GM23338 (cell line): ENCODE results near the gene FASLG. TPM values are rescaled to one million over a fixed set of nuclear protein-coding genes. Genes with fewer than 3 reads are reported as not detected.

ENCODE experiments used
- ATAC-seq: fragments of 200-7000 bp; cut with Tn5 transposase; 3 replicates; pipeline ENCODE4 v1.9.1; 2020
- DNase-seq: peaks from one replicate; pipeline ENCODE4 v3.0.0-alpha.2; 2015; ENCODE audit warnings: low spot score
- H2AFZ ChIP-seq: fragments of 200-600 bp; sonication (generic); 2 replicates; pipeline ENCODE4 v1.8.0; 2016; ENCODE audit warnings: antibody characterized with exemption, mild to moderate bottlenecking, moderate library complexity
- H3F3A ChIP-seq: fragments of 200-600 bp; sonication (generic); replicated peaks from 2 replicates; pipeline ENCODE4 v1.8.0; 2017; ENCODE audit warnings: antibody characterized with exemption, mixed run types, low read depth
- H3K27ac ChIP-seq: fragments of 200-600 bp; sonication (generic); 2 replicates; pipeline ENCODE4 v1.6.1; 2016; ENCODE audit warnings: low read depth
- H3K27me3 ChIP-seq: fragments of 200-600 bp; sonication (generic); 2 replicates; pipeline ENCODE4 v1.8.0; 2016; ENCODE audit warnings: mild to moderate bottlenecking, mixed run types, moderate library complexity; ENCODE audit not compliant: insufficient read depth
- H3K36me3 ChIP-seq: fragments of 200-600 bp; sonication (generic); 2 replicates; pipeline ENCODE4 v1.8.0; 2016; ENCODE audit warnings: mild to moderate bottlenecking; ENCODE audit not compliant: insufficient read depth
- H3K4me1 ChIP-seq: fragments of 200-600 bp; sonication (generic); 2 replicates; pipeline ENCODE4 v1.8.0; 2016; ENCODE audit warnings: mild to moderate bottlenecking, moderate library complexity; ENCODE audit not compliant: insufficient read depth
- H3K4me2 ChIP-seq: fragments of 200-600 bp; sonication (generic); 2 replicates; pipeline ENCODE4 v1.7.1; 2017; ENCODE audit warnings: mixed run types
- H3K4me3 ChIP-seq: fragments of 200-600 bp; sonication (generic); 2 replicates; pipeline ENCODE4 v1.6.1; 2016; ENCODE audit warnings: mixed run types
- H3K79me2 ChIP-seq: fragments of 200-600 bp; sonication (generic); replicated peaks from 2 replicates; pipeline ENCODE4 v1.8.0; 2017; ENCODE audit warnings: mild to moderate bottlenecking; ENCODE audit not compliant: insufficient read depth
- H3K9me2 ChIP-seq: fragments of 200-600 bp; sonication (generic); 2 replicates; pipeline ENCODE4 v1.8.0; 2017; ENCODE audit not compliant: insufficient read depth
- H4K20me1 ChIP-seq: fragments of 200-600 bp; sonication (generic); replicated peaks from 2 replicates; pipeline ENCODE4 v1.8.0; 2017; ENCODE audit warnings: mild to moderate bottlenecking; ENCODE audit not compliant: insufficient read depth
- H3K27ac Mint-ChIP-seq: 2 replicates; pipeline ENCODE4 v1.8.0; 2020; ENCODE audit warnings: inconsistent platforms, mild to moderate bottlenecking, moderate library complexity, mixed read lengths
- H3K27me3 Mint-ChIP-seq: 3 replicates; pipeline ENCODE4 v1.8.0; 2022; ENCODE audit warnings: low read depth, mild to moderate bottlenecking, moderate library complexity, mixed read lengths, inconsistent platforms; ENCODE audit not compliant: insufficient read depth, poor library complexity
- H3K36me3 Mint-ChIP-seq: 3 replicates; pipeline ENCODE4 v1.8.0; 2021; ENCODE audit warnings: low read depth, mild to moderate bottlenecking, inconsistent platforms, moderate library complexity, mixed read lengths
- H3K4me1 Mint-ChIP-seq: 3 replicates; pipeline ENCODE4 v1.8.0; 2020; ENCODE audit warnings: mild to moderate bottlenecking, inconsistent platforms, mixed read lengths
- H3K4me3 Mint-ChIP-seq: 3 replicates; pipeline ENCODE4 v1.8.0; 2021; ENCODE audit warnings: moderate library complexity, mild to moderate bottlenecking, inconsistent platforms, mixed read lengths
- H3K9me3 Mint-ChIP-seq: 3 replicates; pipeline ENCODE4 v1.8.0; 2020; ENCODE audit warnings: moderate library complexity, mild to moderate bottlenecking, inconsistent platforms, mixed read lengths
- CREB1 ChIP-seq: fragments of 250-450 bp; sonication (Bioruptor Pico); IDR thresholded peaks from 2 replicates; pipeline ENCODE4 v1.5.0; 2020; ENCODE audit warnings: low read depth, mild to moderate bottlenecking, moderate library complexity
- NANOG ChIP-seq: IDR thresholded peaks from 2 replicates; pipeline ENCODE4 v1.6.1; 2016; ENCODE audit warnings: antibody characterized with exemption, borderline replicate concordance
- POLR2AphosphoS5 ChIP-seq: IDR thresholded peaks from 2 replicates; pipeline ENCODE4 v1.6.1; 2016; ENCODE audit warnings: antibody characterized with exemption, low read depth
- STAT1 ChIP-seq: IDR thresholded peaks from one replicate; pipeline ENCODE4 v1.6.1; 2016; ENCODE audit warnings: antibody characterized with exemption; ENCODE audit not compliant: unreplicated experiment
- ZNF114 ChIP-seq: fragments of 250-450 bp; sonication (Bioruptor Pico); IDR thresholded peaks from 2 replicates; pipeline ENCODE4 v1.5.0; 2020; ENCODE audit warnings: mild to moderate bottlenecking, moderate library complexity
- ZNF331 ChIP-seq: fragments of 250-450 bp; sonication (Bioruptor Pico); IDR thresholded peaks from 2 replicates; pipeline ENCODE4 v1.5.0; 2020; ENCODE audit warnings: low read depth, mild to moderate bottlenecking, moderate library complexity
- polyA plus RNA-seq: library from polyadenylated mRNA; unstranded; fragments of >200 nt; fragmentation: Nextera tagmentation; extraction: Ambion mirVana; gene quantifications from 2 replicates; pipeline ENCODE4 v1.2.1, GENCODE V29; 2016
- total RNA-seq: library from RNA; depleted of rRNA; stranded (reverse); fragments of >200 nt; shearing (Covaris generic); gene quantifications from 2 replicates; pipeline ENCODE4 v1.2.3, GENCODE V29; 2014
- TF ChIP-seq, protein P1 (sequence below), 2 experiments: fragments of 200-600 bp in 1 of 2; sonication (generic) in 1 of 2; conservative IDR thresholded peaks; 2 replicates each; pipeline versions ENCODE4 v1.5.1 to v1.6.1; 2016 to 2017; ENCODE audit warnings: antibody characterized with exemption in 2 of 2, low read depth in 2 of 2, mild to moderate bottlenecking in 2 of 2, moderate library complexity in 1 of 2
- TF ChIP-seq, protein P2 (sequence below): fragments of 250-450 bp; sonication (Bioruptor Pico); IDR thresholded peaks from 2 replicates; pipeline ENCODE4 v1.5.0; 2020; ENCODE audit warnings: mild to moderate bottlenecking, moderate library complexity
- TF ChIP-seq, protein P3 (sequence below): IDR thresholded peaks from 2 replicates; pipeline ENCODE4 v1.6.1; 2016; ENCODE audit warnings: antibody characterized with exemption
- TF ChIP-seq, protein P4 (sequence below): IDR thresholded peaks from one replicate; pipeline ENCODE4 v1.6.1; 2018; ENCODE audit warnings: antibody characterized with exemption; ENCODE audit not compliant: unreplicated experiment

Gene FASLG
- total and polyA plus RNA-seq, 2 experiments from 2014 or later: not detected

DNA sequence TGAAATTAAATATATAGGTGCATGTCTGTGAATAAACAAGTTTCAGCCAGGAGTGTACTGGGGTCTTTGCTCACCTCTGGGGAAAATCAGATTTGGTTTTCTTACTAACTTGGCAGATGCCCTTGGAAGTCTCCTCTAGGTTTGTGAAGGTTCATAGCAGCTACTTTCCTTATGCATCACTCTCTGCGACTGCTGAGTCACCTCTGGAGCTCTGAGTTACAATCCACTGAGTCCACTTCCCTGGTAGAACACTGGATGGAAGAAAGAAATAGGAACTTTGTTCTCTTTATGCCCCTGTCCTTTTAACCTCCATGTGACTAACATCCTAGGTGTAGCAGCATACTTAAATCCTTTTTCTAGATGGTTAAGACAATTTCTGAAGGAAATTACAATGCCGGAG is 4.4 kb upstream of the FASLG start:
- no peaks in the 10 kb centered on the region for H3F3A ChIP-seq
- Mint-ChIP-seq H3K27ac (no peak overlapping the region), H3K27me3 (peaks cover 4% of the 10 kb centered on the region), H3K36me3 (no peaks in the 10 kb centered on the region), H3K4me1 (no peaks in the 10 kb centered on the region; the same call in 2 of the 3 replicates), H3K9me3 (no peaks in the 10 kb centered on the region), H3K4me3 (no peak overlapping the region)
- DNase-seq: no peak
- H3K27ac ChIP-seq: no peak overlapping the region
- H3K4me2 ChIP-seq: no peak overlapping the region
- no peaks in the 10 kb centered on the region for H3K27me3 ChIP-seq
- no peaks in the 10 kb centered on the region for H3K79me2 ChIP-seq
- no peaks in the 10 kb centered on the region for H3K36me3 ChIP-seq
- H3K9me2 ChIP-seq: no peaks in the 10 kb centered on the region
- no peaks in the 10 kb centered on the region for H3K4me1 ChIP-seq
- no peak for ATAC-seq
- no peak overlapping the region for H3K4me3 ChIP-seq
- no peak for TF ChIP-seq ZNF114
- no peaks in the 10 kb centered on the region for H4K20me1 ChIP-seq
- no peak overlapping the region for H2AFZ ChIP-seq

DNA sequence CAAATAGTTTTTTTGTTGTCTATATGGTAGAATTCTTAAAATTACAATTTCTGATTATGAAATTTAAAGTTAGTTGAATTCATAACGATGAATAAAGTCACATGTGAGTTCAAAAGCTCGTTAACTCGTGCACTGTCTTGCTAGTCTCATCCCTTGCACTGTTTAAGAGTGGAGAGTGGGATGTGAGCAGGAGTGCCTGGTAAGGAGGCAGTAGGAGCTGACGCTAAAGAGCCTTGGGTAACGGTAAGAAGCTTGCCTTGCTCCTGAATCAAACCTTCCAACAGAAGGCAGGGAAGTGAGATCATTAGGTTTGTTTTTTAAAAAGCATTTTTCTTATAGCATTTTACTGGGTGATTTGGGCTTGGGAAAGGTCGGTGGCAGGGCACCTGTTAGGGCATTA is 2.3 kb upstream of the FASLG start:
- H3K27ac ChIP-seq: no peak overlapping the region
- no peaks in the 10 kb centered on the region for H3K36me3 ChIP-seq
- Mint-ChIP-seq H3K27me3 (peaks cover 4% of the 10 kb centered on the region), H3K4me3 (no peak overlapping the region), H3K36me3 (no peaks in the 10 kb centered on the region), H3K27ac (no peak overlapping the region), H3K4me1 (no peaks in the 10 kb centered on the region; the same call in 2 of the 3 replicates), H3K9me3 (no peaks in the 10 kb centered on the region)
- no peak overlapping the region for H3K4me3 ChIP-seq
- no peaks in the 10 kb centered on the region for H4K20me1 ChIP-seq
- DNase-seq (no peak), ATAC-seq (no peak)
- no peaks in the 10 kb centered on the region for H3K4me1 ChIP-seq
- no peaks in the 10 kb centered on the region for H3K27me3 ChIP-seq
- H2AFZ ChIP-seq: peak overlapping the region; percentile 74; the same call in 1 of the 2 replicates
- H3K9me2 ChIP-seq: no peaks in the 10 kb centered on the region
- H3K79me2 ChIP-seq: no peaks in the 10 kb centered on the region
- H3F3A ChIP-seq: no peaks in the 10 kb centered on the region
- H3K4me2 ChIP-seq: no peak overlapping the region
- TF ChIP-seq NANOG (no peak), POLR2AphosphoS5 (no peak), CREB1 (no peak), STAT1 (no peak), ZNF331 (no peak)
- TF ChIP-seq, protein P1, sequence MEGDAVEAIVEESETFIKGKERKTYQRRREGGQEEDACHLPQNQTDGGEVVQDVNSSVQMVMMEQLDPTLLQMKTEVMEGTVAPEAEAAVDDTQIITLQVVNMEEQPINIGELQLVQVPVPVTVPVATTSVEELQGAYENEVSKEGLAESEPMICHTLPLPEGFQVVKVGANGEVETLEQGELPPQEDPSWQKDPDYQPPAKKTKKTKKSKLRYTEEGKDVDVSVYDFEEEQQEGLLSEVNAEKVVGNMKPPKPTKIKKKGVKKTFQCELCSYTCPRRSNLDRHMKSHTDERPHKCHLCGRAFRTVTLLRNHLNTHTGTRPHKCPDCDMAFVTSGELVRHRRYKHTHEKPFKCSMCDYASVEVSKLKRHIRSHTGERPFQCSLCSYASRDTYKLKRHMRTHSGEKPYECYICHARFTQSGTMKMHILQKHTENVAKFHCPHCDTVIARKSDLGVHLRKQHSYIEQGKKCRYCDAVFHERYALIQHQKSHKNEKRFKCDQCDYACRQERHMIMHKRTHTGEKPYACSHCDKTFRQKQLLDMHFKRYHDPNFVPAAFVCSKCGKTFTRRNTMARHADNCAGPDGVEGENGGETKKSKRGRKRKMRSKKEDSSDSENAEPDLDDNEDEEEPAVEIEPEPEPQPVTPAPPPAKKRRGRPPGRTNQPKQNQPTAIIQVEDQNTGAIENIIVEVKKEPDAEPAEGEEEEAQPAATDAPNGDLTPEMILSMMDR (conservative IDR thresholded peaks at IDR 0.05; ENCODE audit: low read depth in 2 of 2): no peak
- TF ChIP-seq, protein P2, sequence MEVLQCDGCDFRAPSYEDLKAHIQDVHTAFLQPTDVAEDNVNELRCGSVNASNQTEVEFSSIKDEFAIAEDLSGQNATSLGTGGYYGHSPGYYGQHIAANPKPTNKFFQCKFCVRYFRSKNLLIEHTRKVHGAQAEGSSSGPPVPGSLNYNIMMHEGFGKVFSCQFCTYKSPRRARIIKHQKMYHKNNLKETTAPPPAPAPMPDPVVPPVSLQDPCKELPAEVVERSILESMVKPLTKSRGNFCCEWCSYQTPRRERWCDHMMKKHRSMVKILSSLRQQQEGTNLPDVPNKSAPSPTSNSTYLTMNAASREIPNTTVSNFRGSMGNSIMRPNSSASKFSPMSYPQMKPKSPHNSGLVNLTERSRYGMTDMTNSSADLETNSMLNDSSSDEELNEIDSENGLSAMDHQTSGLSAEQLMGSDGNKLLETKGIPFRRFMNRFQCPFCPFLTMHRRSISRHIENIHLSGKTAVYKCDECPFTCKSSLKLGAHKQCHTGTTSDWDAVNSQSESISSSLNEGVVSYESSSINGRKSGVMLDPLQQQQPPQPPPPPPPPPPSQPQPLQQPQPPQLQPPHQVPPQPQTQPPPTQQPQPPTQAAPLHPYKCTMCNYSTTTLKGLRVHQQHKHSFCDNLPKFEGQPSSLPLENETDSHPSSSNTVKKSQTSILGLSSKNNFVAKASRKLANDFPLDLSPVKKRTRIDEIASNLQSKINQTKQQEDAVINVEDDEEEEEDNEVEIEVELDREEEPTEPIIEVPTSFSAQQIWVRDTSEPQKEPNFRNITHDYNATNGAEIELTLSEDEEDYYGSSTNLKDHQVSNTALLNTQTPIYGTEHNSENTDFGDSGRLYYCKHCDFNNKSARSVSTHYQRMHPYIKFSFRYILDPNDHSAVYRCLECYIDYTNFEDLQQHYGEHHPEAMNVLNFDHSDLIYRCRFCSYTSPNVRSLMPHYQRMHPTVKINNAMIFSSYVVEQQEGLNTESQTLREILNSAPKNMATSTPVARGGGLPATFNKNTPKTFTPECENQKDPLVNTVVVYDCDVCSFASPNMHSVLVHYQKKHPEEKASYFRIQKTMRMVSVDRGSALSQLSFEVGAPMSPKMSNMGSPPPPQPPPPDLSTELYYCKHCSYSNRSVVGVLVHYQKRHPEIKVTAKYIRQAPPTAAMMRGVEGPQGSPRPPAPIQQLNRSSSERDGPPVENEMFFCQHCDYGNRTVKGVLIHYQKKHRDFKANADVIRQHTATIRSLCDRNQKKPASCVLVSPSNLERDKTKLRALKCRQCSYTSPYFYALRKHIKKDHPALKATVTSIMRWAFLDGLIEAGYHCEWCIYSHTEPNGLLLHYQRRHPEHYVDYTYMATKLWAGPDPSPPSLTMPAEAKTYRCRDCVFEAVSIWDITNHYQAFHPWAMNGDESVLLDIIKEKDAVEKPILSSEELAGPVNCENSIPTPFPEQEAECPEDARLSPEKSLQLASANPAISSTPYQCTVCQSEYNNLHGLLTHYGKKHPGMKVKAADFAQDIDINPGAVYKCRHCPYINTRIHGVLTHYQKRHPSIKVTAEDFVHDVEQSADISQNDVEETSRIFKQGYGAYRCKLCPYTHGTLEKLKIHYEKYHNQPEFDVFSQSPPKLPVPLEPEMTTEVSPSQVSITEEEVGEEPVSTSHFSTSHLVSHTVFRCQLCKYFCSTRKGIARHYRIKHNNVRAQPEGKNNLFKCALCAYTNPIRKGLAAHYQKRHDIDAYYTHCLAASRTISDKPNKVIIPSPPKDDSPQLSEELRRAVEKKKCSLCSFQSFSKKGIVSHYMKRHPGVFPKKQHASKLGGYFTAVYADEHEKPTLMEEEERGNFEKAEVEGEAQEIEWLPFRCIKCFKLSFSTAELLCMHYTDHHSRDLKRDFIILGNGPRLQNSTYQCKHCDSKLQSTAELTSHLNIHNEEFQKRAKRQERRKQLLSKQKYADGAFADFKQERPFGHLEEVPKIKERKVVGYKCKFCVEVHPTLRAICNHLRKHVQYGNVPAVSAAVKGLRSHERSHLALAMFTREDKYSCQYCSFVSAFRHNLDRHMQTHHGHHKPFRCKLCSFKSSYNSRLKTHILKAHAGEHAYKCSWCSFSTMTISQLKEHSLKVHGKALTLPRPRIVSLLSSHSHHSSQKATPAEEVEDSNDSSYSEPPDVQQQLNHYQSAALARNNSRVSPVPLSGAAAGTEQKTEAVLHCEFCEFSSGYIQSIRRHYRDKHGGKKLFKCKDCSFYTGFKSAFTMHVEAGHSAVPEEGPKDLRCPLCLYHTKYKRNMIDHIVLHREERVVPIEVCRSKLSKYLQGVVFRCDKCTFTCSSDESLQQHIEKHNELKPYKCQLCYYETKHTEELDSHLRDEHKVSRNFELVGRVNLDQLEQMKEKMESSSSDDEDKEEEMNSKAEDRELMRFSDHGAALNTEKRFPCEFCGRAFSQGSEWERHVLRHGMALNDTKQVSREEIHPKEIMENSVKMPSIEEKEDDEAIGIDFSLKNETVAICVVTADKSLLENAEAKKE (CRISPR knock-in tag): no peak
- TF ChIP-seq, protein P3, sequence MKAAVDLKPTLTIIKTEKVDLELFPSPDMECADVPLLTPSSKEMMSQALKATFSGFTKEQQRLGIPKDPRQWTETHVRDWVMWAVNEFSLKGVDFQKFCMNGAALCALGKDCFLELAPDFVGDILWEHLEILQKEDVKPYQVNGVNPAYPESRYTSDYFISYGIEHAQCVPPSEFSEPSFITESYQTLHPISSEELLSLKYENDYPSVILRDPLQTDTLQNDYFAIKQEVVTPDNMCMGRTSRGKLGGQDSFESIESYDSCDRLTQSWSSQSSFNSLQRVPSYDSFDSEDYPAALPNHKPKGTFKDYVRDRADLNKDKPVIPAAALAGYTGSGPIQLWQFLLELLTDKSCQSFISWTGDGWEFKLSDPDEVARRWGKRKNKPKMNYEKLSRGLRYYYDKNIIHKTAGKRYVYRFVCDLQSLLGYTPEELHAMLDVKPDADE: no peak
- TF ChIP-seq, protein P4, sequence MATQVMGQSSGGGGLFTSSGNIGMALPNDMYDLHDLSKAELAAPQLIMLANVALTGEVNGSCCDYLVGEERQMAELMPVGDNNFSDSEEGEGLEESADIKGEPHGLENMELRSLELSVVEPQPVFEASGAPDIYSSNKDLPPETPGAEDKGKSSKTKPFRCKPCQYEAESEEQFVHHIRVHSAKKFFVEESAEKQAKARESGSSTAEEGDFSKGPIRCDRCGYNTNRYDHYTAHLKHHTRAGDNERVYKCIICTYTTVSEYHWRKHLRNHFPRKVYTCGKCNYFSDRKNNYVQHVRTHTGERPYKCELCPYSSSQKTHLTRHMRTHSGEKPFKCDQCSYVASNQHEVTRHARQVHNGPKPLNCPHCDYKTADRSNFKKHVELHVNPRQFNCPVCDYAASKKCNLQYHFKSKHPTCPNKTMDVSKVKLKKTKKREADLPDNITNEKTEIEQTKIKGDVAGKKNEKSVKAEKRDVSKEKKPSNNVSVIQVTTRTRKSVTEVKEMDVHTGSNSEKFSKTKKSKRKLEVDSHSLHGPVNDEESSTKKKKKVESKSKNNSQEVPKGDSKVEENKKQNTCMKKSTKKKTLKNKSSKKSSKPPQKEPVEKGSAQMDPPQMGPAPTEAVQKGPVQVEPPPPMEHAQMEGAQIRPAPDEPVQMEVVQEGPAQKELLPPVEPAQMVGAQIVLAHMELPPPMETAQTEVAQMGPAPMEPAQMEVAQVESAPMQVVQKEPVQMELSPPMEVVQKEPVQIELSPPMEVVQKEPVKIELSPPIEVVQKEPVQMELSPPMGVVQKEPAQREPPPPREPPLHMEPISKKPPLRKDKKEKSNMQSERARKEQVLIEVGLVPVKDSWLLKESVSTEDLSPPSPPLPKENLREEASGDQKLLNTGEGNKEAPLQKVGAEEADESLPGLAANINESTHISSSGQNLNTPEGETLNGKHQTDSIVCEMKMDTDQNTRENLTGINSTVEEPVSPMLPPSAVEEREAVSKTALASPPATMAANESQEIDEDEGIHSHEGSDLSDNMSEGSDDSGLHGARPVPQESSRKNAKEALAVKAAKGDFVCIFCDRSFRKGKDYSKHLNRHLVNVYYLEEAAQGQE: no peak
